NCI-H1105 treated with DMSO at 0.1 percent for 48 hours (cell line): ENCODE data around the gene ICE1.
"Not testable (repeated sequence)": the region's sequence is repeated elsewhere in the genome, so short reads cannot be mapped to it uniquely, and the experiment has no call there.

ENCODE experiments used
- DNase-seq: peaks from one replicate; lab custom pipeline; 2025; lab: John Stamatoyannopoulos, UW

ICE1 gene

DNA sequence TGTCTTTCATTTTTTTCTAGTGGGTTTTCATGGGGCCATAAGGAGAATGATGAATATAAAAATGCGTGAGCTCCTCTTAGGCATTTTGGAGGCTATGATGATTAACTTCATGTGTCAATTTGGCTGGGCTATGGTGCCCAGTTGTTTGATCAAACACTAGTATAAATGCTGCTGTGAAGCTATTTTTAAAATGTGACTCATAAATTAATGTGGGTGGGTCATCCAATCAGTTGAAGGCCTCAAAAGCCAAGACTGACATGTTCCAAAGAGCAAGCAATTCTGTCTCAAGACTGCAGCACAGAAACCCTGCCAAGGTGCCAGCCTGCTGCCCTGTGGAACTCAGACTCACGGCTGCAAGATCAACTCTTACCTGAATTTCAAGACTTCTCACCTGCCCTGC is 24.4 kb upstream of the ICE1 start:
- no peak for DNase-seq

DNA sequence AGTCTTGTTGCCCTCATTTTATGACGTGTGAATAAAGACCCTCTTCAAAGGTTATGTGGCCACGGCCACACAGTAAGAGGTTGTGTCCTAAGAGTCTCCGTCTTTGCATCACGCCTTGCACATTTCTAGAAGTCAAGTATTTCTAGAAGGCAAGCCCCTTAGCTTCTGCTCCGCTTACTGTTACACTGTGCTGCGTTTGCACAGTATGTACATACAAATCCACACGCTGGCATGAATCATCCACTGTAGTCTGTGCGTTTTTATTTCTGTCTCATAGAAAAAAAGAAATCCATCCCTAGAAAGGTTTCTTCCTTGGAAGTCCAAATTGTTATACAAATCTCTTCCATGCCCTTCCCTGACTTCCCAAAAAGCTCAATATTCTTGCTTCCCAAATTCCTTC is 21.4 kb upstream of the ICE1 start:
- DNase-seq: no peak

DNA sequence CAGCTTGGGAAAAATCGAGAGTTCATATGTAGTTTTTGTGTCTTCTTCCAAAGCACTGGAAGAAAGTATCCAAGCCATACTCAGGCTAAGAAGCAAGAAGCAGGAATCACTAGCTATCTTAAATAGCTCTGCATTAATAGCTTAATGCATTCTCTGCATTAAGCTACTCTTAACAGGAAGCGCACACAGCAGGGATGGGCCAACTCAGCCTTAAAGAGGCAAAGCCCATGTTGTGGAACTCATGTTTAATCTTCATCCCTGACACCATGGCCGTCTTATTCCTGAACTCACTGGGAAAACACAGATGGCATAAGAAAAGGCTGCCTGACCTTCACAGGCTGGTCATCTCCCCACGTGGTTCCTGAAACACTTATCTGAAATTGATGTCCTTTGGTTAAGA is 18.7 kb upstream of the ICE1 start:
- no peak for DNase-seq

DNA sequence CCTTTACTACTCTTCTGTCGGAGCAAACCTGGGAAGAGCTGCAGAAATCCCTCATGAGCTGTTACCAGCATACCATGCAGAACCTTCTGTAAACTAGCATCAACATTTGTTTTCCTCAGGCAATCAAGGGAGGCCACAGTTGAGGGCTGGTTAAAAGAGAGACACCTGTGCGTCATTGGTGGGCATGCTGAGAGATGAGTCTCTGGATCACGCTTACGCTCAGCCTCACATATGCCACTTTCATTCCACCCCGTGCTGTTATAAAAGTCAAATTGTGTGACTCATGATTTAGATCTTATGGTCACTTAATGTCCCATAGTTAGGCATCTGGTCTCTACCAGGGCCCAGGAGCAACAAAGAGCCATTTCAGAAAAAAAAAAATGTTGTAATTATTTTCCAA is 18.1 kb upstream of the ICE1 start:
- no peak for DNase-seq

DNA sequence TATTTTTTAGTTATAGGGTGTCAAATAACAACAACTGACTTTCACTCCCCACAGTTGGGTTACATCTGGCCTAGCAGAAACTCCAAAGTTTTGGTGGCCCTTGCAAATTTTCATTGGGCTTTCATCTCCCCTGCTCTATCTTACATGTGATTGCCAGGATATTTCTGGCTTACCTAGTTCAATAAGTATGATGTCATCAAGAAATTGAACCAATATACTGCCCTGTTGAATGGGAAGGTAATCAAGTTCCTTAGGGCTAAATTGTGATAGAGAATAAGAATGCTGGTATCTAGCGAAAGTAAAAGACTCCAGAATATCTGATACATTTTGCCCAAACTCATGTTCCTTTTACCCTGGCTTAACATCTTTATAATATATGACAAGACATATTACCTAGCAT is 17.0 kb upstream of the ICE1 start:
- no peak for DNase-seq

DNA sequence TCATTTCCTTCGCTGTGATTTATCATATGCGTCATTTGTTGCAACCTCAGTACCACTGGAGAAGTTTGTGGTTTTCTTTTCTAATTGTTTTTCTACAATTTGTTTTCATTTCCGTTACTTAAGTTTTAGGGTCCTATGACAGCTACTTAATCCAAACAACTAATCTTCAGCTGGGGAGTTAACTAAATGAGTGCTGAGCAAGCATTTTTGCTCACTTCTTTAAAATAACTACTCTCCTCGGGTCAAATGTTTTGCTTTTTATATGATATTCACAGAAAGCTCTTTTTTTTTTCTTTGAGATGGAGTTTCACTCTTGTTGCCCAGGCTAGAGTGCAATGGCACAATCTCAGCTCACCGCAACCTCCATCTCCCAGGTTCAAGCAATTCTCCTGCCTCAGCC is 14.6 kb upstream of the ICE1 start:
- no peak for DNase-seq

DNA sequence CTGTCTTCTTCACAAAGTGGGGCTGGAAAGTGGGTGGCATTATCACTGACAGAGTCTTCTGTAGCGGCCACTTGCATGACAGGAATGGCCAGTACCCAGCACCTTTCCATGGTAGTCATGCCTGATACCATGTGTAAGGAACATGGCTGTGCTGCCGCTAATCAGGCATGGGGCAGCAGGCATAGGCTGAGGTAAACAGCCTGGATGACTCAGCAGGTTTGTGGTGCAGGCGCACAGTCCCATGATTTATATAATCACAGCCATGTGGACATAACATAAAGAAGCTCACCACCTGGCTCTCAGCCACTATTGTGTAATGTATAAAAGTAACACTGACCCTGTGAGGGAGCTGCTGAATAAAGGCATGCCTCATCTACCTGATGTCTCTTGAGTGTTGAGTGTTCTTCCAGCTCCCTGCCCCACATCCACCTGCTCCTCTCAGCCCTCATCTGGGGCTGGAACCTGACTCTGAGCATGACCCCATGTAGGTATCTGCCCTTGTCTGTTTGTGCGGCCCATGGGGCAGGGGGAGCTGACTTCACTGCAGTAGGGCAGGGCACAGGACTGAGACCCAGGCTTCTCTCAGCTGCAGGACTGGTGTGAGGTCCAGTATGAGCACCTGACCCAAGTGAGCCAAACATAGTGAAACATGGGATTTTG is 13.2 kb upstream of the ICE1 start:
- no peak for DNase-seq

DNA sequence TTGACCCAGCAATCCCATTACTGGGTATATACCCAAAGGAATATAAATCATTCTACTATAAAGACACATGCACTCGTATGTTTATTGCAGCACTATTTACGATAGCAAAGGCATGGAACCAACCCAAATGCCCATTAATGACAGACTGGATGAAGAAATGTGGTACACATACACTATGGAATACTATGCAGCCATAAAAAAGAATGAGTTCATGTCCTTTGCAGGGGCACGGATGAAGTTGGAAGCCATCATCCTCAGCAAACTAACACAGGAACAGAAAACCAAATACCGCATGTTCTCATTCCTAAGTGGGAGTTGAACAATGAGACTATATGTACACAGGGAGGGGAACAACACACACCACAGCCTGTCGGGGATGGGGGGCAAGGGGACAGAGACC is 8.6 kb upstream of the ICE1 start:
- not testable (repeated sequence) for DNase-seq

DNA sequence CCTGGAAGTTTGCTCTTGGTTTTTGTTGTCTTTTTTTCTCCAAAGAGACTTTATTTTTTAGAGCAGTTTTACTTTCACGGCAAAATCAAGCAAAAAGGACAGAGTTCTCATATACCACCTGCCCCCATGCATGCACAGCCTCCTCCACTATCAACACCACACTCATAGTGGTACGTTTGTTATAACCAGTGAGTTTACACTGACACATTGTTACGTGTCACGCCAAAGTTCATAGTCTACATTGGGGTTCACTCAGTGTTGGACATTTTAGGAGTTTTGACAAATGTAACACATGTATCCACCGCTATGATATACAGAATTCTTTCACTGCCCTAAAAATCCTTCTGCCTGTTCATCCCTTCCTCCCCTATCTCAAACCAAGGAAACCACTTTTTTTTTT is 7.5 kb upstream of the ICE1 start:
- no peak for DNase-seq

DNA sequence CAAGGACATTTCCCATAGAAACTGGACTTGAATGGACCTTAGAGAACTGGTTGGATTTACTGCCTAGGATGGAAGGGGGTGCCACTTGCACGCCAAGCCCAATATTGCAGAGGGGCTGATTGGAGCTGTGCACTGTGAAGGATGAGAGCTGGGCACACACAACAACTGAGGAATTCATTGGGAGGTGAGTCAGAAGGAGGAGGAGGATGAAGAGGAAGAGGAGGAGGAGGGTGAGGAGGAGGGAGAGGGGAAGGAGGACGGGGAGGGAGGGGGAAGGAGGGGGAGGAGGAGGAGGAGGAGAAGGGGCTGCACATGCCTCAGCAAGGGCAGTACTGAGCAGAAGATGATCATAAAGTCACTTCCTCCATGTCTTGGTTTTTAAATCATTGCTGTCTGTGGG is 5.7 kb upstream of the ICE1 start:
- no peak for DNase-seq

DNA sequence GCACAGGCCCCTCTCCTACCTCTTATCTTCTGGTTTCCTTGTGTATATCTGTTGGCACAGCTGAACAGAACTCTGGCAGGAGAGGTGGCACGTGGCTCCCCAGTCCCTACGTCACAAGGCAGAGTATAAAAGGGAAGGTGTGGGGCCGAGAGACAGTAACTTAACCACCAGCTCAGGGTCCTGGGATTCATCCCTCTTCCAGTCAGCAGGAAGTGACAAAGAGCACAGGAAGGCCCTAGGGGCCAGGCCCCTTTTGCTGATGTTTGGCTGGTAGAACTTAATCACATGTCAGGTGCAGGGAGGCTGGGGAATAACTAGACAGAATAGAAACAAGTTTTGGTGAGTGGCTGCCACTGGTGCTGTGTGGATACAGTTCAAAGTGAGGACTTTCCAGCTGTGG is 4.5 kb upstream of the ICE1 start:
- no peak for DNase-seq

DNA sequence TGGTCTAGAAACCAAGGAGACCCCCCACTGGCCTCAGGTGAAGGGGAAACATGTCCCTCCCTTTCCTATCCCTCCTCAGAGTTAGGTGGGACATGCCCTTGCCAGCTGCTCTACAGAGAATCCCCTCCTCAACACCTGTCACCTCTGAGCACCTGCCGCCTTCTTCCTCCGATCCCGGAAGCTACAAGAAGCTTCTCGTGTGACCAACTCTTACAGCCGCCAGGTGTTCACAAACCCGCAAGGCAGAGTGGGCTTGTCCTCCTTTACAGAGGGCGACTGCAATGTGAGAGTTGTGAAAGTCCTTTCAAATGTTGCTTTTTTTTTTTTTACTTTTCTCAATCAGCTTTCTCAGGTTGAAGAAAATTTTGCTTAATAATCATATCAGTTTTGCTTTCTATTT is 3.7 kb upstream of the ICE1 start:
- DNase-seq: peak; percentile 87

DNA sequence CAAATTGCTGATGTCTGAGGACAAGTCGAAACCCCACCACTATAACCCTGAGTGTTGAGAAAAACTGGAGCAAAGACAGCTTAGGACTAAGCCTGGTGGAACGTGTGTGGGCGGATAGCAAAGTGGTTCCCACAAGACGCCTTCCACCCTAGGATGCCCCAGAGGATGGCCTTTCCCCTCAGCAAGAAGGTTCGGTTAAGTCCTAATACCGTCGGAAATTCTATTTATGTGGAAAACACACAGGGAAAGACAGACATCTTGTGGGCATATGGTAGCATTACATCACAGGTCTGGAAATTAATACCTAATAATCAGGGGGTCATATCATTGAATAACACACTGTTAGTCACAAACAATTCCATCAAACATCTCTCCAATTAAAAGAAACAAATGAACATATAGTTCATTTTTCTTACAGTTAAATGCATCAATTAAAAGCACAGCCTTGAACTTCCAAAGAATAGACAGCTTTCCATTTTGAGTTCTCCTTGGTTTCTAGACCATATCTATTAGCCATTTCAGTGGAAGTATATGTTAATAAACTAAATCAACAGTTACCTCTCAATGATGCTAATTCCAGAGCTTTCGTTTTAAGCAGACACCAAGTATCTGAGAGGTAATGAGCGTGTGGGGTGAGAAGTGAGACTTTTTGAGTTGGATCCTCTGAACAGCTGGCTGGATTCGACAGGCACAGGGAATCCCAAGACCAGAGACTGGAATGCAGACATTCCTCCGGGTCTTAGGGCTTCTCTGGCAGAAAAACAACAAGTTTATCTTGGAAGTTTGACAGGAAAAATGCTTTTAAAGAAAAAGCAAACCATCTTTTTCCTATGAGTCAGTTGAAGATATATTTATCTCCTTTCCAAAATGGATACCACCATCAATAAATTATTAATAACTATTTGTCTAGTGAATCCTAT is 2.9 kb upstream of the ICE1 start:
- DNase-seq: peak; percentile 82

DNA sequence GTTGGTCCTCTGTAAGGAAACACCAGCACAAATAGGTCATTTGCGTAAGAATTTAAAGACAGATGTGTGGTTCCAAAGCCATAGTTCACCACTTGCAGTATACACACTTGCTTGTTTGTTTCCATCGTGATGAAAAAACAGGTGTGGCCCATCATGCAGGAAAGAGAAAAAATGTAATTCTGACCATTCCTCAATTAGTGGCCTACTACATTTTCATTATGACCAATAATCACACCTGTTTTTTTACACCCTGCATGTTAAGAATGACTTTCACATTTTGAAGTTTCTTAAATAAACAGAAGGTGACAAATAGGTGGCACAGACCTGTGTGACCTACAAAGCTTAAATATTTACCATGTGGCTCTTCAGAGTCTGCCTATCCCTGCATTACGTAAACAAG is 2.2 kb upstream of the ICE1 start:
- no peak for DNase-seq

DNA sequence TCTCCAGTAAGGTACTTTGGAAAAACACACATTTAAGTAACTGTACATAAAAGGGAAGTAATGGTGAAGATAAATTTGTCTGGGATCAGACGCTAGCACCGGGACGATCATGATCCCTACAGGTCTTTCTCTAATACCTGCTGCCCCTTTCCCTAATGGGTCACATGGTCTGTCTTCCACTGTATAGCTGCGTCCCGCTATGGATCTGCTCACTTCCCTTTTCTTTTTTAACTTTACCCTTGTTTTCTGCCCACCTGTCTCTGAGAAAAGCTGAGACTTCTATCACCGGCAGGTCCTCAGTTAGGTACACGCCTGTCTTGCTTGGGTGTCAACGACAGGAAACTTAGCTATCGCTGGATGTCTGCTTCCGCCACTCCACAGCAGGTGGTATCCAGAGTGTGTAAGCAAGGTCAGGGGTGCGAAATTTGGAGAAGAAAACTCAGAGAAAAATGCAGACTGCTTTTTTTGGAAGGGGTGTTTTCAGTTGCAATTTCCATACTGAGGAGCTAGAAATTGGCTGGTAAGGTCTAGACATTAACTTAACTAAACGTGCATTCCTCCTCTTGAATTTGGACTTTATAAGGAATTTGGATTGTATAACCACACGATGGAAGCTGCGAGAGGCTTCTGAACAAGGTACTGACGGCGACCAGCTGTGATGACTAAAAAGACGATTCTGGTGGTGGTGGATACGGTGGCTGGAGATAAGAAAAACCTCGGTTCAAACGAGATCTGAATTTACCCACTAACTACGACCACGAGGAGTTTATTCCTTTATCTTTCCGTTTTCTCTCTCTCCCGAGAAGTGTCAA is 1.1 kb upstream of the ICE1 start:
- DNase-seq: no peak

DNA sequence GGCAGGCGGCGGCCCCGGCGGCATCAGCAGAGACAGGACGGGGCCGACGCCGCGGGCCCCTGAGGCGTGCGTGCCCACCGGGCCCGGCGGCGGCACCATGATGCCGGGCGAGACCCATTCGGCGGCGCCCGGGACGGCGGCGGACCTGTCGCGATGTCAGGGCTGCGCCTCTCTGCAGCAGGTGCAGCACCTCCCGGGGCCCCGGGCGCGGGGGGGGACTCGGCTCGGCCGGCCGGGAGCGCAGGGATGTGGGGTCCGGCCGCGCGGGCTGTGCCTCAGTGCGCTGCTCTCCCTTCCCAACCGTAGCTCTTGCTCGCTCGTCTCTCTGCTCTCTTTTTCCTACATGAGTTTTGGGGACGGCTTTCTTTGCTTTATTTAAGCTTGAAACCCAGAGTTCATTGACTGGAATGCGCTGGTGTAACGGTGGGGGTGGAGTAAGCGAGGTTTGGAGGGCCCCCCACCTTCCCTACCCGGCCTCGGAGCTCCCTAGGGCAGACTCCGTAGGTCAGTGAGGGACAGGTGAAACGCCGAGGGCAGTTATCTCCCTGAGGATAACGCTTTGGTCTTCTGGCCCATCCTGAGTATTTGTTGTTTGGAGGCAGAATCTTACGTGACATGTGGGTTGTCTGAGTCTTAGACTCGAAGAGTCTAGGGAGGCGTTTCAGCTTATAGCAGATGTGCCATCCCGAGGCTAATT is 490 bp downstream of the ICE1 start:
- no peak for DNase-seq

DNA sequence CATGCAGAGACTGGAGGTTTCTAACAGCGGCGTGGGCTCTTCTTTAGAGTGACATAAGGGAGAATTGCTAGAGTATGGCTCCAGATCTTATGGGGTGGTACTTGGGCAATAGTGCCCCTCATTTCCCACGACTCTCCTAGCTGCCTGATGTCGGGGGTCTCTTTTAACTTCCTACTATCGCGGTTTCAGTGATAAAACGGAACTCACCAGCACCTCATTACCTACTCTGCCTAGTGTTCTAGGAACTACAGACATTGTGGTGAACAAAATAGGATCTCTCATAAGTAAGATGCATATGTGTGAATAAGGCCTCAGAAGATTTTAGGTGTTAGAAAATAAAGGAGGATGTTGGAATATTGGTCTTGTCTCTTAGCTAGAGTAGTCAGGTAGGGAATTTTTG is 1.1 kb downstream of the ICE1 start:
- no peak for DNase-seq

DNA sequence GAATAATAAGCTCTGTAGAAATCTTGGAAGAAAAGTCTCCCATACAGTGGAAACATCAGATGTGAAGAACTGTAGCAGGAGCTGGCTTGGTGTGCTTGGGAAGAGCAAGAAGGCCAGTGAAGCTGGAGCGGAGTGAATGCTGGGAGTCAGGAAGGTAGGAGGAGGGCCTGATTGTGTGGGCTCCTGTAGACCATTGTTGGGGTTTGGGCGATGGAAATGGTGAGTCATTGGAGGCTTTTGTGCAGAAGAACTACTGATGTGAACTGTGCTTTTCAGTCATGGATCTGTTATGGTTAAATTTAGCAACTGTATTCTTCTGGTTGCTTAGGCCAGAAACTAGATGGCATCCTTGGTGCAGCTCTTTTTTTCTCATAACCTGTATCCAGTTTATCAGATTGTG is 2.3 kb downstream of the ICE1 start:
- DNase-seq: no peak

DNA sequence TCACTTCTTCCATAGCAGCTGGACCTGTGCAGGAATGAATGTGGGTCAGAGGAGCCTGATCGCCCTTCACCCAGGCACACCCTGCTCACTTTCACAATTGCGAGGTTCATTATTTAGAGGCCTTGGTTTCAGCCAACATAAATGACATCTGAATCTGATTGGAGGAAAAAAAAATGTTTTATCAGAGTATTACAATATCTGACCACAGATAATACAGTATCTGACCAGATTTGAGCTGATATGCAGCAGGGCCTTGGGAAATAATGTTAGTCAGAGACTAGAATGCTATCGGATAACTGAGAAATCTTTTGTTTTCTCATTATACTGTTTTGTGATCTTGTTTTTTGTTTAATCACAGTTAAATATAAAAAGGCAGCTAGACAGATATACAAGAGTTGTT is 7.7 kb downstream of the ICE1 start:
- DNase-seq: no peak

DNA sequence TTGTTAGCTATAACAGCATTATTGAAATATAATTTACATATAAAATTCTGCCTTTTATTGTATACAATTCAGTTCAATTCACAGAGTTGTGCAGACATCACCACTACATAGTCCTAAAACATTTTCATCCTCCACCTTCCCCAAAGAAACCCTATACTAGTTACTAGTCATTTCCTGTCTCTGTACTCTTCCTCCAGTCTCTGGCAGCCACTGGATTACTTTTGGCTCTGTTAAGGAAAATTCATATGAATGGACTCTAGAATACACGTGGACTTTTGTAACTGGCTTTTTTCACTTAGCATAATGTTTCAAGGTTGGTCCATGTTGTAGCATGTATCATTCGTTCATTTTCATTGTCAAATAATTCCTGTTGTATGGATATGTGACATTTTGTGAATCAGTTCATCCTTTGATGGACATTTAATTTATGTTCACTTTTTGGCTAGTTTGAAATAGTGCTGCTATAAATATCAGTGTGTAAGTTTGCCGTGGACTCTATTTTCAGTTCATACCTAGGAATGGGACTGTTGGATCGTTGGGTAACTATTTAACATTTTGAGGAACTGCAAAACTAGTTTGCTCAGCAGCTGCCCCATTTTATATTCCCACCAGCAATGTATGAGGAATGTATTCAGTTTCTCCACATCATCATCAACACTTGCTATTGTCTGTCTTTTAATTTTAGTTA is 9.7 kb downstream of the ICE1 start:
- DNase-seq: no peak

DNA sequence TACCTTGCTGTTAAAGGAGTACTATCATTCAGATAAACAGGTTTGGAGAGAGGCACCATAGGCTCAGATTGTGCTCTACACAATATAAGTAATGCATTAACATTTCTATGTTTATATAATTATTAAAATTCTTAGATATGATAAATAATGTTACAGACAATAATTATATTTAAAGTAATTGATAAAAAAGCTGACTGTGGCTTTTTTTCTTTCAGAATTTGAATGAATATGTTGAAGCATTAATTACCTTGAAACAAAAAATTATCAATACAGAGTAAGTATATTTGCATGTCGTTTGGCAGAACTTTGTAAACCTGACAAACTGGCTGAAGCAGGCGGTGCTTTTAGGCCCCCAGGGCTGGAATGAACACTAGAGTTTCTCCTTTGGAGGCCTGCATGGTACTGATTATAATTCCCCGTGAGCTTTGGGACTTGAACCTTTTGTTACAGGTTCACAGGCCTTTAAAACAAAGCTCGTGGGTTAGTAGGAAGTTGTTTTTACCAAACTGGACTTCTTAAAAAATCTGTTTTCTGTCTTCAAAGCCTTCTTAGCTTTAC is 13.8 kb downstream of the ICE1 start:
- no peak for DNase-seq
